Neural progenitor cell (in vitro differentiated cells): ENCODE measurements around the gene SCLT1. TPM values are rescaled to one million over a fixed set of nuclear protein-coding genes. Genes with fewer than 3 reads are reported as not detected.

Source experiments
- DNase-seq: peaks from one replicate; pipeline ENCODE4 v3.0.0-alpha.2; 2016; ENCODE audit warnings: low spot score
- H2AFZ ChIP-seq: fragments of 200-600 bp; sonication (generic); replicated peaks from 2 replicates; pipeline ENCODE4 v1.6.1; 2016; ENCODE audit warnings: antibody characterized with exemption
- H3F3A ChIP-seq: fragments of 200-600 bp; sonication (generic); 2 replicates; pipeline ENCODE4 v1.6.1; 2016; ENCODE audit warnings: antibody characterized with exemption, low read depth
- H3K27ac ChIP-seq: fragments of 200-600 bp; sonication (generic); 2 replicates; pipeline ENCODE4 v1.5.1; 2016; ENCODE audit warnings: mild to moderate bottlenecking
- H3K27me3 ChIP-seq: fragments of 200-600 bp; sonication (generic); 2 replicates; pipeline ENCODE4 v1.6.1; 2016; ENCODE audit warnings: mild to moderate bottlenecking, moderate library complexity
- H3K36me3 ChIP-seq: fragments of 200-600 bp; sonication (generic); 2 replicates; pipeline ENCODE4 v1.5.1; 2016
- H3K4me1 ChIP-seq: fragments of 200-600 bp; sonication (generic); 2 replicates; pipeline ENCODE4 v1.6.1; 2016; ENCODE audit warnings: mixed run types
- H3K4me2 ChIP-seq: fragments of 200-600 bp; sonication (generic); 2 replicates; pipeline ENCODE4 v1.6.1; 2016
- H3K4me3 ChIP-seq: fragments of 200-600 bp; sonication (generic); 2 replicates; pipeline ENCODE4 v1.5.1; 2016
- H3K79me2 ChIP-seq: fragments of 200-600 bp; sonication (generic); 2 replicates; pipeline ENCODE4 v1.6.1; 2016; ENCODE audit warnings: low read depth
- H3K9ac ChIP-seq: fragments of 200-600 bp; sonication (generic); 2 replicates; pipeline ENCODE4 v1.6.1; 2016
- H3K9me3 ChIP-seq: fragments of 200-600 bp; sonication (generic); 2 replicates; pipeline ENCODE4 v1.5.1; 2016; ENCODE audit warnings: low read depth
- H4K20me1 ChIP-seq: fragments of 200-600 bp; sonication (generic); 2 replicates; pipeline ENCODE4 v1.6.1; 2016; ENCODE audit warnings: low read depth
- H3K27ac Mint-ChIP-seq: 3 replicates; pipeline ENCODE4 v1.8.0; 2021; ENCODE audit warnings: mixed read lengths
- H3K27me3 Mint-ChIP-seq: 2 replicates; pipeline ENCODE4 v1.8.0; 2022; ENCODE audit warnings: low read depth, mild to moderate bottlenecking, inconsistent platforms, moderate library complexity, mixed read lengths; ENCODE audit not compliant: insufficient read depth
- H3K36me3 Mint-ChIP-seq: 3 replicates; pipeline ENCODE4 v1.8.0; 2021; ENCODE audit warnings: mixed read lengths
- H3K4me1 Mint-ChIP-seq: 3 replicates; pipeline ENCODE4 v1.8.0; 2021; ENCODE audit warnings: mixed read lengths
- H3K4me3 Mint-ChIP-seq: 3 replicates; pipeline ENCODE4 v1.8.0; 2021; ENCODE audit warnings: mild to moderate bottlenecking, moderate library complexity, mixed read lengths
- H3K9me3 Mint-ChIP-seq: 3 replicates; pipeline ENCODE4 v1.8.0; 2020; ENCODE audit warnings: mixed read lengths
- CTCF ChIP-seq: fragments of 200-600 bp; sonication (generic); IDR thresholded peaks from 2 replicates; pipeline ENCODE4 v1.5.1; 2017; ENCODE audit warnings: antibody characterized with exemption, mild to moderate bottlenecking
- EZH2 ChIP-seq: fragments of 200-600 bp; sonication (generic); IDR thresholded peaks from 2 replicates; pipeline ENCODE4 v1.6.1; 2017; ENCODE audit warnings: antibody characterized with exemption, mild to moderate bottlenecking, moderate library complexity
- EZH2phosphoT487 ChIP-seq: fragments of 200-600 bp; sonication (generic); IDR thresholded peaks from 2 replicates; pipeline ENCODE4 v1.6.1; 2017; ENCODE audit warnings: antibody characterized with exemption
- small RNA-seq: library from RNA; depleted of rRNA; stranded (forward); fragments of <200 nt; gene quantifications from one replicate; pipeline ENCODE3, GENCODE V24; 2015
- total RNA-seq: library from RNA; depleted of rRNA; stranded (reverse); fragments of >200 nt; gene quantifications from 2 replicates; pipeline ENCODE4 v1.2.3, GENCODE V29; 2015; ENCODE audit warnings: low replicate concordance

The SCLT1 gene
- total RNA-seq, 1 donor from 2014 or later: 30.0 TPM

DNA sequence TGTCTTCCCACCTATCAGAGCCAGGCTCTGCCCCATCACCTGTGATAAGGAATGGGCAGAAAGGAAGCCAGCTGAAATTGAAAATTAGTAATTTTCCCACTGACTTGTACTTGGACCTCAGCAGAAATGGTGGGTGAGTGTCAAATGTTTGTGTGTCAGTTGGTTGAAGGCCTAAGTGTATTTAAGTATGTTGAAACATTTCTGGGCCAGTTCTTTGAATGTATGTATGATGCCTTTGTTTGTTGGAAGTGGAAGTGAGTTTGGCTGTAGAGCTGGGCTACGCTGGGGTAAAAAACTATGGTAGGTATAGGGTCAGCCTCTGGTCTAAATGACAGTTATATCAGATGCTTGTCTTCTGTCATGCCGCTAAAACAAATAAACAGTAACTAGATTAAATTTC, 256.1 kb downstream of the SCLT1 start:
- H3K4me1 ChIP-seq: peaks cover 17% of the 10 kb centered on the region
- H3K27me3 ChIP-seq: no peaks in the 10 kb centered on the region
- H3K27ac ChIP-seq: no peak overlapping the region
- H3K79me2 ChIP-seq: peaks cover 100% of the 10 kb centered on the region
- no peak overlapping the region for H2AFZ ChIP-seq
- Mint-ChIP-seq H3K27me3 (peaks cover 3% of the 10 kb centered on the region), H3K4me1 (peaks cover 6% of the 10 kb centered on the region), H3K36me3 (peaks cover 40% of the 10 kb centered on the region), H3K27ac (no peak overlapping the region), H3K4me3 (no peak overlapping the region), H3K9me3 (no peaks in the 10 kb centered on the region)
- no peaks in the 10 kb centered on the region for H3K36me3 ChIP-seq
- peaks cover 98% of the 10 kb centered on the region for H4K20me1 ChIP-seq
- DNase-seq: no peak
- no peak overlapping the region for H3K9ac ChIP-seq
- no peak overlapping the region for H3K4me3 ChIP-seq
- H3F3A ChIP-seq: no peaks in the 10 kb centered on the region
- H3K4me2 ChIP-seq: no peak overlapping the region
- no peaks in the 10 kb centered on the region for H3K9me3 ChIP-seq
- no peak for TF ChIP-seq EZH2phosphoT487
- TF ChIP-seq EZH2: no peak
- no peak for TF ChIP-seq CTCF

- Histone ChIP-seq H3K9ac (no peak overlapping the region), H3K4me1 (peaks cover 32% of the 10 kb centered on the region), H2AFZ (no peak overlapping the region), H4K20me1 (peaks cover 98% of the 10 kb centered on the region), H3K9me3 (no peaks in the 10 kb centered on the region), H3K4me2 (no peak overlapping the region), H3K79me2 (peaks cover 100% of the 10 kb centered on the region), H3K27me3 (no peaks in the 10 kb centered on the region), H3F3A (peaks cover 13% of the 10 kb centered on the region), H3K27ac (no peak overlapping the region), H3K4me3 (no peak overlapping the region), H3K36me3 (no peaks in the 10 kb centered on the region)
- TF ChIP-seq EZH2phosphoT487 (no peak), CTCF (no peak), EZH2 (no peak)
- Mint-ChIP-seq H3K36me3 (peaks cover 32% of the 10 kb centered on the region), H3K4me1 (peaks cover 22% of the 10 kb centered on the region), H3K27ac (no peak overlapping the region), H3K4me3 (no peak overlapping the region), H3K27me3 (peaks cover 3% of the 10 kb centered on the region), H3K9me3 (no peaks in the 10 kb centered on the region)
- no peak for DNase-seq
Observed at GRCh38 chr4:128835498-128836222, 257.7 kb downstream of the SCLT1 start.

Small RNAs within 50 kb of the gene (small RNA-seq; reads per million reads assigned to genes)
- not detected for gene AC093826.2

Other genes with a start within 250 kb of the SCLT1 start
- gene C4orf33, start 2.6 kb upstream of the SCLT1 start, total RNA-seq: 7.9 and 17.0 TPM in 2 replicates